ENCODE results near the gene LOXL1. TPM values are rescaled to one million over a fixed set of nuclear protein-coding genes. Genes with fewer than 3 reads are reported as not detected.
A peak's percentile ranks its signal among the peaks of the same experiment; 100 is the strongest.

Gene LOXL1
- total and polyA plus RNA-seq, 11 donors = 20.7 to 79.5 (median 30.4) TPM

- H3K36me3 ChIP-seq = peaks cover 0 to 45% (median 39%) of the 10 kb centered on the region in 9 donors
- no peaks in the 10 kb centered on the region for H3K27me3 ChIP-seq
- peak overlapping the region; percentile 35 to 97 (median 93) for H3K27ac ChIP-seq
- peak overlapping the region in 11 of 12 donors; percentile 58 to 98 (median 77) for H3K4me3 ChIP-seq
- no peaks in the 10 kb centered on the region for H3K9me3 ChIP-seq
- intact Hi-C loops (cut with DNase I) = loop anchor here in 5 of 10 donors (2.0 to 5.0 kb wide), 3 partner anchors 14 to 45 kb away; no protein-coding TSS in a partner anchor
- WGBS, 4 donors = 32 to 50% (median 43%) methylated on average over 5 of the region's 5 CpGs
- peak in 1 of 4 donors; percentile 2 for ATAC-seq
- peaks cover 0 to 86% (median 62%) of the 10 kb centered on the region in 12 donors for H3K4me1 ChIP-seq
- peak in 1 of 5 donors; percentile 36 for DNase-seq
- TF ChIP-seq CTCF (IDR thresholded peaks at IDR 0.05) = no peak
- TF ChIP-seq POLR2A (IDR thresholded peaks at IDR 0.05) = no peak
Observed at GRCh38 chr15:73996939-73997338, 70.7 kb downstream of the LOXL1 start.

- ATAC-seq (no peak), DNase-seq (no peak)
- Histone ChIP-seq H3K4me3 (peak overlapping the region in 3 of 12 donors; percentile 77 to 98 (median 79)), H3K27me3 (no peaks in the 10 kb centered on the region), H3K36me3 (peaks cover 0 to 56% (median 48%) of the 10 kb centered on the region in 9 donors), H3K4me1 (peaks cover 0 to 87% (median 57%) of the 10 kb centered on the region in 12 donors), H3K9me3 (no peaks in the 10 kb centered on the region), H3K27ac (peak overlapping the region in 3 of 12 donors; percentile 20 to 97 (median 95))
- no peak for TF ChIP-seq POLR2A (IDR thresholded peaks at IDR 0.05)
- TF ChIP-seq CTCF (IDR thresholded peaks at IDR 0.05) = no peak
- intact Hi-C loops (cut with DNase I) = loop anchor here in 5 of 10 donors (2.0 to 5.0 kb wide), 3 partner anchors 13 to 44 kb away; no protein-coding TSS in a partner anchor
- 79 to 93% (median 89%) methylated on average over 16 to 27 of the region's 27 CpGs for WGBS, 4 donors
Observed at GRCh38 chr15:73997986-73998385, 71.7 kb downstream of the LOXL1 start.

Other genes starting within 250 kb of the LOXL1 start
- gene CD276, start 242.1 kb upstream of the LOXL1 start, total RNA-seq = 100 to 1,000 TPM in 1 of 9 donors, 10 to 100 TPM in 8; 32.0 to 127 (median 53.3) TPM
- gene CD276, start 242.1 kb upstream of the LOXL1 start, polyA plus RNA-seq = 10 to 100 TPM; 29.1 to 85.4 TPM
- gene INSYN1, start 173.1 kb upstream of the LOXL1 start, total RNA-seq = 100 to 1,000 TPM in 4 of 9 donors, 10 to 100 TPM in 5; 51.5 to 182 (median 83.0) TPM
- gene INSYN1, start 173.1 kb upstream of the LOXL1 start, polyA plus RNA-seq = 100 to 1,000 TPM; 120 to 137 TPM
- gene TBC1D21, start 52.9 kb upstream of the LOXL1 start, total RNA-seq = not detected
- not detected for gene TBC1D21, start 52.9 kb upstream of the LOXL1 start, polyA plus RNA-seq
- 10 to 100 TPM; 25.0 to 41.1 (median 27.4) TPM for gene STOML1, start 65.8 kb downstream of the LOXL1 start, total RNA-seq
- gene STOML1, start 65.8 kb downstream of the LOXL1 start, polyA plus RNA-seq = 10 to 100 TPM; 27.7 to 38.9 TPM
- gene PML, start 68.3 kb downstream of the LOXL1 start, total RNA-seq = 10 to 100 TPM; 18.4 to 68.7 (median 28.0) TPM
- gene PML, start 68.3 kb downstream of the LOXL1 start, polyA plus RNA-seq = 10 to 100 TPM; 17.0 to 20.8 TPM
- gene GOLGA6A, start 156.1 kb downstream of the LOXL1 start, total RNA-seq = not detected
- not detected for gene GOLGA6A, start 156.1 kb downstream of the LOXL1 start, polyA plus RNA-seq
- 1 to 10 TPM; 1.6 to 9.0 (median 2.9) TPM for gene ISLR2, start 204.1 kb downstream of the LOXL1 start, total RNA-seq
- 1 to 10 TPM; 4.6 to 5.6 TPM for gene ISLR2, start 204.1 kb downstream of the LOXL1 start, polyA plus RNA-seq
- 10 to 100 TPM in 7 of 9 donors, 1 to 10 TPM in 2; 5.1 to 32.3 (median 16.9) TPM for gene ISLR, start 247.2 kb downstream of the LOXL1 start, total RNA-seq
- gene ISLR, start 247.2 kb downstream of the LOXL1 start, polyA plus RNA-seq = 1 to 10 TPM; 6.4 to 9.1 TPM

All from heart left ventricle (tissue), 16 donors.